GM21576 (cell line): ENCODE data around the gene PARVA.

Experiments used
- ATAC-seq: cut with Tn5 transposase; IDR thresholded peaks from one replicate; pipeline ENCODE4 v1.9.1; 2021; ENCODE audit warnings: mild to moderate bottlenecking, moderate library complexity; ENCODE audit not compliant: unreplicated experiment

The PARVA gene

DNA sequence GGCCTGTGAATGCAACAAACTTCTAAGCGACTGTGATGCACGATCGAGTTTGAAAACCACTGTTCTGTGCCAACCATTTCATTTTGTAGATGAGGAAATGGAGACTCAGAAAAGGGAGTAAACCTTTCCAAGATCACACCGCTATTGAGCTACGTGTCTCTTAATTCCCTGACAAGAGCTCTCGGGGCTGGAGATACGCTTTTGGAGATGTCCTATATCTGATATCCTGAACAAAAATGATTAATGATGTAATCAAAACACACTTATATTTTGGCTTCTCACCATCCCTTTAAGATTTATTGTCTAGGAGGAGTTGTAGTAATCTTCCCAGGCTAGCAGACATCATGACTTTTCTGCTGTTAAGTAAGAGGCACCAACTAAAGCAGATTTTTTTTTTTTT is 1.7 kb upstream of the PARVA start:
- no peak for ATAC-seq

DNA sequence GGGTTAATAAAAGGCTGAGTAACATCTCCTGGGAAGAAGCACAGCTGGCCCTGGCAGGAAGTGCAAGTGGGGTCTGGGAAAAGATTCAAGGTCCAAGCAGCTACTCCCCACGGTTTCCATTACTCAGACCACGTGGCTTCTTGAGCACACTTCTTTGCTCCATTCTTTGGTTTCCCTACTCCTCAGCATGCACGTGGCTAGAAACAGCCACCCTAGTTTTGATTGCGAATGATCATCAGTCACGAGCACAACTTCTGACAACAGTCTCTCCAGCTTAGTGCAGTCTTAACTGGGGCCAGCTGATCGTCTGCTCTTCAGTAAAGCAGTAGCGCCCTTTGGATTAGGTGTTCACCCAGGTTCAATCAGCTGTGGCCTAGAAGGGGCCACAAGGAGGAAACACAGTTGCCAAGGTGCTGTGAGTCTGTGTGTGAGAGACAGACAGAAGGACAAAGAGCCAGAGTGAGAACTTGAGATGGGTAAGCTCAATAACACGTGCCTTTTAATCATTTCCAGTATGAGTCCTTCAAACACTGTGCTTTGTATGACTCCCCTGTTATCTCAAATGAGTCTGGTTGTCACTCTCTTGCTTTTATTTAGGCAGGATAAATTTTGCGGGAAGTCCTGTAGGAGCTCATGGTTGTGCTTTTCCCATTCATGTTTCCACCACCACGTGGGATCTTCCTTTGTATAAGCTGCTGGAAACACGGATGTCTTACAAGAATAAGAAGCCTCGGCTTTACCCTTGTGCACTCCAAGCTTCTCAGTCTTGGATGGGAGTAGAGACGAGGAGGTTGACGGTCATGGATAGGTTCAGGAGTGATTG is 901 bp upstream of the PARVA start:
- no peak for ATAC-seq

DNA sequence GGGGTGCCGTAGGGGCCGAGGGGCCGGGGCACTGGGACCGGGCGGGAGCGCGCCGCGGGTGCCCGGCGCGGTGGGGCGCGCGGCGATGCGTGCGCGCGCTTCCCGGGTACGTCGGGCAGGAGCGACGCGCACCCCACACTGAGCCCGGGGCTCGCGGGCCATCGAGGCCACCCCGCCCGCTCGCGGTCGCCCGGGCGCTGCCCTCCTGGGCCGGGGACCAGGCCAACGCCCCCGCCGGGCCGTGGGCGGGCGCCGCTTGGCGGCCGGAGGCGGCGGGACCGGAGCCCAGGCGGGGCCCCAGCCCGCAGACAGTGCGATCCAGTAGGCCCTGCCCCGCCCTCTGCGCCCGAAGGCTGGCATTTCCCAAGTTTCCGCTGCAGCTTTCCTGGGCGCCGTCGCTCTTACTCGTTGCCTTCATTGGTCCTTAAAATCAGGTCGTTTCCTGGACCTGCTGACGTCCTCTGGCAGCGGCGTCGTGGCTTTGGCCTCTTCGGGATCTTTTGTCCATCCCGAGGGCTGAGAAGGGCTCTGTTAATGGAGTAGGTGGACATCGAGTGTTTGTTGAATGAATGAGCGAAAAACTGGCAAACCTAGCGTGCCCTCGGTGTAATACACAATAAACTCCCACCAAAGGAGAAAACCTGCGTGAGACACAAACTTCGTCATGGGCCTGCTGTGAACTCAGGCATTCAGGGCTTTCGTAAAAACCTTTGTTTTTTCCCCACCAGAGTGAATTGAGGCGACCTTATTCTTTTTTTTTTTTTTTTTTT is 638 bp downstream of the PARVA start:
- ATAC-seq: no peak

DNA sequence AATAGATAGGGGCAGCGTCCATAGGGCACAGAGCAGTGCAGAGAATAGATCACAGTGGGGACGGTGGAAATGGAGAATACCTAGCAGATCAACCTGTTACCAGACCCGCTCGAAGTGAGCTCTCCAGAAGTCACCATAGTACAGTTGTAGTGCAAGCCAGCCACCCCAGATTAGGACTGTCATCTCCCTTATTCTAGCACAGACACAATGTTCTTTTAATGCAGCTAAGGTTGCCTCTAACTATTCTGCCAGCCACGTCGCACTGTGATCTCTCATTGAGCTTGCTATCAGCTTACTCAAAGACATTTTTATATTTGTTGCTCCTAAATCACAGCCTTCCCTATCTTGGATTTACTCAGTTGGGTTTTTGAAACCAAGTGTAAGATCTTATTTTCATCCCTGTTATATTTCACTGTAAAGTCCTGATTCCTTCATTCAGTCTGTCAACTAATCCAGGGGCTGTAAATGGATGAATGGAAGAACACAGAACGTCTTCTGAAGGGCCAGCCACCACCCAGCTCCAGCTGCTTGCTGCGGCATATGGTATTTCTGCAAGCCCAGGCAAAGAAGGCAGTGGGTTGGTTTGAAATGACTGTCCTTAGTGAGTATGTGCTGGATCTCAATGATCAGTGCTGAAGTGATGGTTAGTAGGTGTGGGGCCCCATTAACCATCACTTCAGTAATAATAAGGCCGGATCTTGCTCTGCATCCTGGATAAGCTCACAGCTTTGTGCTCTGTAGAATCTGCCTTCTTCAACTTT is 3.4 kb downstream of the PARVA start:
- no peak for ATAC-seq

DNA sequence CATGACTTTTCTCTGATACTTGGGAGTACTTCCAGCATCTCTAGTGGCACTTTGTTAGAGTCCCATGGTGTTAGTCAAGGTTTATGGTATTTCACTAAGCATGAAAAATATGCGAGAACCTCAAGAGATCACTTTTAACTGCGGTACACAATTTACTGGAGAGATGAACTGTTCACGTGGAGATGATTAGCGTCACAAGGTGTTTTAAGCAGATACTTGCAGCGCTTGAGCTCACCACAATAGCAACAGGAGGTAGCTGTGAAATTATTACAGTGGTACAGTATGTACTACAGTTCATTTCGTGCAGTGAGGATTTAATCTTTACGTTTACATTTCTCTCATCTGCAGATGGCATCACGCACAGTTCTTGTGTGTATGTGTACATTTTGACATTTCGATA is 4.5 kb downstream of the PARVA start:
- ATAC-seq: no peak

DNA sequence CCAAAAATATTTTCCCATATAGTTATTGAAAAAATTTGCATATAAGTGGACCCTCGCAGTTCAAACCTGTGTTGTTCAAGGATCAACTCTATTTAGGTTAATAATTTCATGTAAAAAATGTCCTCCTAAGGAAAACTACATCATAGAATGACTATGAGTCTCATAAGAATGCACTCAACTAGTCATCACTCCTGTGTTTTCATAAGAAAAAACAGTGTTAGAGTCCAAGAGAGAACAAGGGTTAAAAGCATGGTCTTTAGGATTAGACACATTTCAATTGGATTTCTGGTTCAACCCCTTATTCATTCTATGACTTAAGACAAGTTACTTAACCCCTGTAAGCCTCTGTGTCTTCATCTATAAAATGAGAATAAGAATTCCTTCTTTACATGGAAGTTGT is 5.1 kb downstream of the PARVA start:
- no peak for ATAC-seq

DNA sequence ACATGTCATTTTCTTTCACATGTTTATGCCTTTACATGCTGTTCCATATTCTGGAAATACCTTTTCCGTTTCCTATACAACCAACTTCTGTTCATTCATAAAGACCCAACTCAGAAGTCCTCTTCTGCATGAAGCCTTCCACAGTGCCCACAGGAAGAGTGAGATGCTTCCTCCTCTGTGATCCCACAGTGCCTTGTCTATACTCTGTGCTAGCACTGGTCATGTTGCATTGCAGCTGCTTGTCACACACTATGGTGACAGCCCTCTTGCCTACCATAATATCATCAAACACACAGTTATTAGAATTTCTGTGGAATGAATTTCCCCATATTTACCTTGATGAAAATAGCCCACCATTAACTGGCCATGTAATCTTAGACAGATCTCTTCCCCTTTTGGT is 8.9 kb downstream of the PARVA start:
- no peak for ATAC-seq

DNA sequence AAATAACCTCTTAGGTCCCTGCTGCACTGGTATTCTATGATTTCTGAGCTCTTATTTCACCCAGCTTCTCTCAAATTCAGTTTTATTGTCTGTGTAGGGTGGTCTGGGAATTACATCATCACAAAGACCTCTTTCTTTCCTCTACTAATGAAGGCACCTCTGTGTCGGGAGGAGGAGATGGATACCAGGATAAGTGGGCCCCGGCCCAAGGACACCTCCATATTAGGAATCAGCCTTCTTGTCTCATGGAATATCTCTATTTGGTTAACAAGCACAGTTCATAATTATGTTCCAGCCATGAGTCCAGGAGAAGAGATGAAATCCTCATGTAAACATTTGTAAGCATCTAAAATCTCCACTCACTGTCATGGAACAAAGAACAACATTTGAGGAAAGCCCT is 9.4 kb downstream of the PARVA start:
- ATAC-seq: no peak

DNA sequence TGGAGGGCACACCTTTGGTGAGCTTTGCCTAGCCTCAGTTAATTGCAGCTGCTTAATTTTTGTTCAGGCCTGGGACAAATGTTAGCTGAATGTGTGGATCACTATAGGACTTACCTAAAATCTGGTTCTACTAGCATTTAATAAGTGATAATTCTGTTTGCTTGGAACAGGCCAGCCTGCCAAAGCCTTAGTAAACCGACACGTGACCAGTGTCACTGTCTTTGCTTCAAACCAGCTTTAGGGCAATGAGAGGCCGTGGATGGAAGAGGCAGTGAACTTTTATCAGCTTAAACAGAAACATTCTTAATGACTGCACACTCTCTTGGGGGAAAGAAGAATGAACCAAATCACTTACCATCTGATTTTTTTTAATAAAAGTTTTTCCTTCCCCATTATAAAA is 10.8 kb downstream of the PARVA start:
- no peak for ATAC-seq

DNA sequence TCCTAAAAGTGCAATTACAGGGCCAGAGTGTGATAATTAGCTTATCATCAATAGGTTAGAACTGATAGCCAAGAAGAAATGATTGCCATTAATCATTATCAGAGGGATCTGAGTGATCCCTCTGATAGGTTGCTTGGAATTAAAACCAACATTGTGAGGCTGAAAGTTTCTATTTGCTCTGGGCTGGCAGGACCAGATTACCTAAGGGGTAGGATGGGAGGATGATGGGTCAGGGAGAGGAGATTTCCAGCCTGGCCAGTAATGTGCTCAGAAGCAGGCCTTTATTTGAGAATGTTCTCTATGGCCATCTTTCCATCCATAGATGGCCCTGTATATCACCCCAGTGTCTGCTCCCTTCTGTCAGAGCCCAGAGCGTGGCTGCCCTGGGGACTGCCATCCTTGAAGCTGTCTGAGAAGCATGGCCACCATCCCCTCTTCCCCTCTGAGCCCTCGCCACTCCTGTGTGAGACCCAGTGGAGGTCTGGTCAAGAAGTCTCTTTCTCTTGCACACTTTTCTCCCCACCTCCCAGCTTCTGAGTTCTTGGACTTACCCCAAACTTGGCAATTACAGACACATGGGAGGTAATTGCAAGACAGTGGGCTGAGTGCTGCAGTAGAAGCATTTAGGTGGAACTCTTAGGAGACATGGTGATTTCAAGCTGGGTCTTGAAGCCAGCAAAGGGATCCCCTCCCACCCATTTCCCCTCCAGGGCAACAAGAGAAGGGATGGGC is 11.7 kb downstream of the PARVA start:
- no peak for ATAC-seq

DNA sequence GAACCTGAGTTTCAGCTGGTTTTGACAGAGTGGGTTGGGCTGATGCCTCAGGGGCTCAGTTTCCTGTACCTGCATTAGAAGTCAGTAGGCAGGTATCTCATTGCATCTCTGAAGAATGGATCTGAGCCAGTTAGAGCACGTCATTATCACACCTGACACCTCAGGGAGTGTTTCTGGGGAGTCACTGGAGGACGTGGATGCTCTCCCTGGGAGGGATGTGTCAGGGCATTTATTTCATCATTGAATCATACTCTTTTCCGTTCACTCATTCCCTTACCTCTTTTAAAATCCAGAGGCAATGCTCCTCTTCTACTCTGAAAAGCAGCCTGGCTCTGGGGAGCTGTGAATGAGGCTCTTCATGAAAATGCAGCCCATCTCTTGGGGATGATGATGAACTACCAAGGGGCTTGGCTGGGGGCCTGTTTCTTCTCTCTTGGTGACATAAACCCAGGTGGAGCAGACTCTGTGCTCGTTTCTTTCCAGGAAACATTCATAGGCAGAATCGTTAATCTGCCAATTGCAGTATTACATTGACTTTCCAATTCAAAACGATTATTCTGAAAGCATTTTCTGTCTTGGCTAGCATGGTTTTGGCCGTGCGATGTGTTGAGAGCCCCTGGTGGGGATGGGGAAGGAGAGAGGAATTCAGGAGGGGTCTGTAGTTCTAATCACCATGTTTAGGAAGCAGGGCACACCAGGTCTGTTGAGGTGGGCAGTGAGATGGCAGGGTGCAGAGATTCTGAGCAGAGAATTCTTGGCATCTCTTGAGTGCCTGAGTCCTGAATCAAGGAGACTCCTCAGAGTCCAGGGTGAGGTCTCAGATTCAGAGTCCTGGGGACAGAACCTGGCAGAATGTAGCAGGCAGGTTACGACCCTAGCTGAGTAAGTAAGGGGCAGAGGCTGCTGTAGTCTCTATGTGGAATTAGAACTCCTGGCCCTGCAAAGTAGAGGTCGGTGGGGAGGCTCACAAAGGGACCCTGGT is 12.6 kb downstream of the PARVA start:
- no peak for ATAC-seq

DNA sequence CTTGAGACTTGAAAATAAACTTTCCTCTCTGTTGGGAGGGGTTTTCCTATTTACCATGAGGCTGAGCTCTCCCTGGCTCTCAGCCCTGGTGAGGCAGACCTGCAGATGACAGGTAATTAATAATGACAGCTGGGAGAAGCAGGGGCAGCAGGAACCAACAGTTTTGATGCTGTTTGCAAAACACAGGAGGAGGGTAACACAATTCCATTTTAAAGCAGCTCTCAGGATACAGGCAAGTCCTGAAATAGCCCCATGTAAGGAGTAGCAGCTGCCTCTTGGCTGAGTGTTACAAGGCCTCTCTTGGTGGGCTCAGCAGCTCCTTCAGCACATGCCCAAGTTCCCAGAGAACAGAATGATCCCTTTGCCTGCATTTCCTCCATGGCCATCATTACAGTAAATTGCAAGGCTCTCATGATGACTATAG is 13.3 kb downstream of the PARVA start:
- ATAC-seq: no peak

DNA sequence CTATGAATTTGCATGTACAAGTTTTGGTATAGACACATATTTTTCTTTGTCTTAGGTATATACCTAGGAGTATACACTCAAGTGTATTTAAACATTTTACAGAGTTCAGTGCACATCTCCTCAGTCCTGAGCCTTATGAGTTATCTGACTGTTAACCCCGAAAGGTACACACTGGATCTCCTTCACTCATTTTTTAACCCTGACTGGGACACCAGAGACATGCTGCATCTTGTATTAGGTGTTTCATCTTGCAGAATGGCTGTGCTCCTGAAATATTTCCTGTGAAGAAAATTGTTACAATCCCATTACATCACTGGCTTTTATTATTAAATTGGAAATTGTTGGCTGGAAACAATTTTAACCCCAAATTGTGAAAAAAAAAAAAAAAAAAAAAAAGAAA is 15.3 kb downstream of the PARVA start:
- no peak for ATAC-seq

DNA sequence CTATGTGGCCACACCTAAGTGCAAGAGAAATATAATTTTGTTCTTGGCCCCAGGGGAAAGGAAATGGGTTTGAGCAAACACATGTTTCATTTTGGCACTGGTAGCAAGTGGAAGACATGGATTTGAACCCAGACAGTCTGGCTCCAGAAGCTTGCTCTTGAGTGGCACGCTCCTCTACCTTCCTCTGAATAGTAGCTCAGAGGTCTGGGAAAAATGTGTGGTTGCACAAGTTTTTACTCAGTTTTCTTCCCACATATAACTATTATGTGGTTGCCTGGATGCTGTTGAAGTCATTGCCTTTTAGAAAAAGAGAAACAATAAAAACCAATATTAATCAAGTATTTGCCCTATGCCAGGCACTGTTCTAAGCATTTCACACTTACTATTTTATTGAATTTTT is 16.3 kb downstream of the PARVA start:
- no peak for ATAC-seq

DNA sequence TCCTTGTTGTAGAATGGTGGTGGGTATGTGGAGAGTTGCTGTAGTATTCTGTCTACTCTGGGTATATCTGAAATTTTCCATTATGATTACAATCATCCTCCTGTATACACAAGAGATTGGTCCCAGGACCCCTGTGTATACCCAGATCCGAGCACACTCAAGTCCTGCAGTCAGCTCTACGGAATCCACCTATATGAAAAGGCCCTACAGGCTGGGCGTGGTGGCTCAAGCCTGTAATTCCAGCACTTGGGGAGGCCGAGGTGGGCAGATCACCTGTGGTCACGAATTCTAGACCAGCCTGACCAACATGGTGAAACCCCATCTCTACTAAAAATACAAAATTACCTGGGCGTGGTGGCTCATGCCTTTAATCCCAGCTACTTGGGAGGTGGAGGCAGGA is 17.2 kb downstream of the PARVA start:
- no peak for ATAC-seq

DNA sequence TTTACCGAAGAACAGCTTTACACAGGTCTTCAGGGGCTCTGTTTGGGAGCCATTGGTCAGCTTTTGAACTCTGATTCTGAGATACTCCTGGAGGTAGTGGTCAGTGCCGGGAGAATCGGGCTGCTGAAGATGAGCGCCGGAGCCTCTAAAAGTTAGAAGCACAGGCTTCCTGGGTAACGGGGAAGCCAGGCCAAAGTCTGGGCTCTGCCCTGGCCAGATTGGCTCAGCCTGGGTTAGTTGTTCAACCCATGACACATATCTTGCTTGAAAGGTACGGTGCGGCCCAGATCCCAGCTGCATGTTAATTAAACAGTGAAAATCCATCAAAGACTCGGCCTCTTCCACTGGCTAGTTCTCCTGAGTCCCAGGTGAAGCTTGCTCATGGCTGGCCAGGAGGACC is 18.0 kb downstream of the PARVA start:
- no peak for ATAC-seq

DNA sequence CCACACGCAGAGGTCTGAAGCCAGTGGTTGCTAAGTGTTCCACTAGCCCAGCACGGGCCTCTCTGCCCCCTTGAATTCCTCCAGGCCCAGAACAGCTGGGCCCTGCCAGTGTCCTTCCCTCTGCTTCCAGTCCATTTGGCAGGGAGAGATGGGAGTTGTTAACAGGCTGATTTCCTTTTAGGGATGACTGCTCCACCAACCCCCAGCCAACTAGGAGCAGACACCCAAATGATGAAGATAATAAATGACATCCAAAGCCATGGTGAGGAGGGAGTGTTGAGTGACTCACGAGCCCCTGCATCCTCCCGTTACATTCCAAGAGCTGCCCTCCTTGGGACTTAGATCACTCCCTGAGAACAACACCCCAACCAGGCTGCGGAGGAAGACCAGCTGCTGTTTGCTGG is 20.6 kb downstream of the PARVA start:
- ATAC-seq: no peak

DNA sequence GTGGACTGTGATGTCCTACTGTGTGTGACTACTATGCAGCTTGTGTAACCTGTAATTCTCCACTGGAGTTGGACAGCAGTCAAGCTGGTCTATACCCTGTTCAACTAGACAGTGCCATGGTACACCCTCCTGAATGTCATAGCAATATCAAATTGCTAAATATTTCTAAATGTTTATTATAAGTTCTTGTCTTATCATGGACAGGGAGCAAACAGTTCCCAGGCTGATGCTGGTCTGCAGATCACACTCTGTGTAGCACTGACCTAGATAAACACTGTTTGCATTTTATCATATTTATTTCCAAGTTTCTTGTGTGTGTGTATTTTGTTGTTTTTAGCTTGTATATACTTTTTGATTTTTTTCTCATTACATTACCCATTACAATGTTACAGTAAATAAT is 22.0 kb downstream of the PARVA start:
- no peak for ATAC-seq

DNA sequence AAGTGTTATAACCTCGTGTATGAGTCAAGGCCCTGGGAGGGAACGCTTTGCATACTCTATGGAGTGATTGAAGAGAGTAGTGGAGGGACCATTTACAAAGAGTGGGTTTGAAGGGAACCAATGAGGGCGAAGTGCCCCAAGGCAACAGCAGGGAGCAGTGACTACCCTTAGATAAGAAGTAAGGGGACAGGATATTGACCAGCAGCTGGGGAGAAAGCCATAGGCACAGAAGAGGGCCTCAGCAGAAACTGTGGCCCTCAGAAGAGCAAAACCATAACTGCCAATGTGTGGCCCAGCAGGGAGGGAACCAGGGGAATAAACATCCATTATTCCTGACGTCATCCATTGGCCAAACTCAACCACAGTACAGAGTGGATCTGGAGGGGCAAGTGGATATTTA is 24.7 kb downstream of the PARVA start:
- no peak for ATAC-seq

DNA sequence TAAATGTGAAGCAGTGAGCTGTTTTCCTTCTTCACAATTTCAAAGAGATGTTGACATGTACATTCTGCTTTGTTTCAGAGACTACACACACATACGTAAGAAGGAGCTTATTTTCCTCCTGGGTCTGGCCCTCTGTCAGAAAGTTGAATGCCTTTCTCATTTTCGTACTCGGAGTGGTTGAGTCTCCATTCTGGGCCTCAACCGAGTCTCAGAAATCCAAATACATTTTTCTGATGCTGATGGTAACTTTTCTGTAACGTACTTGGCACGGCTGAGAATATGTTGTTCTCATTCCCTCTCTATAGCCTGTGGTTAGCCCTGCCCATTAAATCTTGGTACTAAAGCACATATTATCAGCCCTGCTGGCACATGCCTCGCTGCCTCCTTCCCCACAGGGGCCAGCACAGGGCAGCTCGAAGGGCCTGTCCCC is 25.3 kb downstream of the PARVA start:
- no peak for ATAC-seq
